Measurements from ENCODE around the gene OLFM2. TPM values are rescaled to one million over a fixed set of nuclear protein-coding genes. Genes with fewer than 3 reads are reported as not detected.

Gene OLFM2
- total RNA-seq, 1 experiment from 2014 or later, result 19.9 TPM

GRCh38 chr19:9981406-9982260 lies 45.3 kb upstream of the OLFM2 start:
- Histone ChIP-seq H3K79me2 (ENCODE audit: insufficient read depth, low read length) (no peaks in the 10 kb centered on the region), H3K4me3 (replicated peaks in 1 of 2; ENCODE audit: low read depth in 1 of 2, low read length in 2 of 2) (no peak overlapping the region), H3K4me2 (ENCODE audit: low read length) (no peak overlapping the region), H3K27me3 (ENCODE audit: insufficient read depth, low read length) (no peaks in the 10 kb centered on the region), H3K9me2 (ENCODE audit: insufficient read depth) (no peaks in the 10 kb centered on the region), H3K36me3 (ENCODE audit: control insufficient read depth in 1 of 2, insufficient read depth in 2 of 2, low read length in 2 of 2) (no peaks in the 10 kb centered on the region), H3K9ac (ENCODE audit: low read length) (no peak overlapping the region), H2AFZ (ENCODE audit: low read depth, low read length, poor library complexity, severe bottlenecking) (no peak overlapping the region), H3K4me1 (ENCODE audit: control insufficient read depth in 1 of 2, insufficient read depth in 2 of 2, low read length in 2 of 2) (no peaks in the 10 kb centered on the region), H4K20me1 (ENCODE audit: insufficient read depth) (no peaks in the 10 kb centered on the region), H3K27ac (ENCODE audit: low read depth, low read length) (no peak overlapping the region), H3K9me3 (ENCODE audit: control insufficient read depth in 1 of 2, insufficient read depth in 1 of 2, low read depth in 1 of 2, low read length in 2 of 2) (no peaks in the 10 kb centered on the region)
- BruUV-seq (replicated peaks), result no TSS peak
- intact Hi-C loops (cut with micrococcal nuclease), result no loop called here
- ATAC-seq (no peak), DNase-seq (ENCODE audit: low read depth, low spot score) (no peak)
- TF ChIP-seq ZFX (IDR thresholded peaks at IDR 0.05), result no peak
- no peak for TF ChIP-seq CTCF (IDR thresholded peaks at IDR 0.05 in 2 of 3, conservative IDR thresholded peaks at IDR 0.05 in 1 of 3; ENCODE audit: borderline replicate concordance in 1 of 3, insufficient read depth in 1 of 3, low read depth in 2 of 3, low read length in 2 of 3)
- TF ChIP-seq FOSL1 (IDR thresholded peaks at IDR 0.05; ENCODE audit: low read depth), result no peak
- TF ChIP-seq SRF (IDR thresholded peaks at IDR 0.05; ENCODE audit: low read depth), result no peak
- TF ChIP-seq CBX3 (IDR thresholded peaks at IDR 0.05; ENCODE audit: low read depth), result no peak
- no peak for TF ChIP-seq TCF7L2 (IDR thresholded peaks at IDR 0.05; ENCODE audit: borderline replicate concordance, extremely low read depth, insufficient read depth, insufficient read length)
- TF ChIP-seq EGR1 (IDR thresholded peaks at IDR 0.05; ENCODE audit: low read depth), result no peak
- TF ChIP-seq MAX (IDR thresholded peaks at IDR 0.05), result no peak
- no peak for TF ChIP-seq ZBTB33 (IDR thresholded peaks at IDR 0.05; ENCODE audit: extremely low read depth, insufficient replicate concordance, low read length)
- TF ChIP-seq ATF3 (IDR thresholded peaks at IDR 0.05), result no peak
- TF ChIP-seq POLR2A (IDR thresholded peaks at IDR 0.05; ENCODE audit: borderline replicate concordance, extremely low read depth, insufficient read depth, insufficient read length), result no peak
- TF ChIP-seq POLR2AphosphoS5 (IDR thresholded peaks at IDR 0.05; ENCODE audit: low read depth, low read length), result no peak
- TF ChIP-seq ELF1 (IDR thresholded peaks at IDR 0.05; ENCODE audit: borderline replicate concordance, low read depth), result no peak
- no peak for TF ChIP-seq EZH2phosphoT487 (IDR thresholded peaks at IDR 0.05; ENCODE audit: borderline replicate concordance)
- no peak for TF ChIP-seq ZNF274 (IDR thresholded peaks at IDR 0.05; ENCODE audit: low read depth, low read length)
- TF ChIP-seq RAD21 (IDR thresholded peaks at IDR 0.05; ENCODE audit: low read depth), result no peak
- no peak for TF ChIP-seq SIN3A (IDR thresholded peaks at IDR 0.05; ENCODE audit: low read depth)
- ChIA-PET CTCF (interaction anchor here (1.1 kb wide), 1 partner anchor 19 kb away, joined by 3 read pairs; no protein-coding TSS in a partner anchor), POLR2A (no interaction called here), RAD21 (ENCODE audit: low non-redundant PET in 1 of 2, low total read pairs in 2 of 2, uncharacterized antibody in 2 of 2, unreplicated experiment in 2 of 2) (interaction anchor here in 1 of 2 experiments (1.3 kb wide), 1 partner anchor 20 kb away, joined by 4 read pairs; no protein-coding TSS in a partner anchor)
